Measurements from ENCODE around the gene CD79B.

The CD79B gene
- 0 to 0.74 (median 0.23) reads per million in 18 experiments for total RNA-seq

DNA sequence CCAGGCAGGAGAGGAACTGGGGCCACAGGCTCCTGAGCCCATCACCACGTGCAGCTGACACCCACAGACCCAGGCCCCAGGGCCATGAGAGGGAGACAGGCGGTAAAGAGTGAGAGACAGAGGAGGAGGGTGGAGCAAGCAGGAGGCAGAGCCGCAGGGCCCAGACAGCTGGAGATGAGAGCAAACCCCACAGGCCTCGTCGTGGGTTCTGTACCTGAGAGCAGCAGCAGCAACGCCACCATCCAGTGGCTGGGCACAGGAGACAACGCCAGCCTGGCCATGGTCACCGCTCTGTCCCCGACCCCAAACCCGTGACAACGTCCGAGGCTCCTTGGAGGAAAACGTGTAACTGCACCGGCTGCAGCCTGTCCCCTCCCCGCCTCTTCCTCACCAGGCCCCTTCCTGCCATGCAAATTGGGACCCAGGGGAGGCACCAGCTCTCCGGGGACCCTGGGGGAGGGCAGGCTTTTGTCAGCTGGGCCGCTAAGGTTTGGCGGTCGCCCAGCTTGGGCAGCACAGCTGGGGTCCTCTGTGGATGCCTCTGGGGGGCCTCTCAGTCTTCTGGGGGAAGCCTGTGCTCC, at the start of gene CD79B:
Gene CD79B (minus strand): TSS at position 351 of the 581 bp plus-strand sequence. CDS start 70 bp downstream, at position 281.
- peak; percentile 18 to 52 for DNase-seq

DNA sequence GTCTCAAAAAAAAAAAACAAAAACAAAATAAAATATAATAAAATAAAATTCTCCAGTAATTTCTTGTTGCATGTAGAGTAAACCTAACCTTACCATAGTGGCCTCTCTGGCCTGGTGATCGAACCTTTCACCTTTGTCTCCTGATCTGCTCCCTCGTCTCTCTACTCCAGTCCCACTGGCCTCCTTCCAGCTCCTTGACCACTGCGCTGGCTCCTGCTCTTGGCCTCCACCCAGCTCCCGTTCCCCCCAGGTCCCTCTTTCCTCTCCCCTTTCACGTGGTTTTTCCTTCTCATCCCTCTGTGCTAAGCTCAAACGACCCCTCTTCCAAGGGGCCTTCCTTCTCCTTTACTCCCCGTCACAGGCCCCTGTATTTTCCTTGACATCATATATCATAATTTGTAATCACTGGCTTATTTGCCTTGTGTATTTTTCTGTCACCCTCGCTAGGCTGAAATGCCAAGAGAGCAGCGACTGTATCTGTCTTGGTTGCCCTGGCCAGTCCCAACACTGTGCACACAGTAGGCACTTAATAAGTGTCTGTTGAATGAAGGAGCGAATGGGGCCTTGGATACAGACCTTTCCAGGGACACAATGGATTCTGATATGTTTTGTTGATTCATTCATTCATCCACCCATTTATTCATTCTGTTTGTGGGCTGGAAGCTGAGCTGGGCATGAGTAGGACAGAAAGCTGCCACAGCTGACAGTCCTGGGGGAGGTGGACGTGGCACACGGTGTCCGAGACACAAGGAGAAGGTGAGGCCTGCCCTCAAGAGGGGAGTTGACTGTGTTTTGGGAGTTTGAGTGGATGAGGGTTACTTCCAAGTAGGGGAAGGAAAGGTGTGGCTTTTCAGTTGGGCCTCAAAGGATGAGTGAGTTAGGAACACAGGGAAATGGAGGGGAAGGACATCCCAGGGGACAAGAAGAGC, 46.4 kb upstream of the CD79B start:
- no peak for DNase-seq

DNA sequence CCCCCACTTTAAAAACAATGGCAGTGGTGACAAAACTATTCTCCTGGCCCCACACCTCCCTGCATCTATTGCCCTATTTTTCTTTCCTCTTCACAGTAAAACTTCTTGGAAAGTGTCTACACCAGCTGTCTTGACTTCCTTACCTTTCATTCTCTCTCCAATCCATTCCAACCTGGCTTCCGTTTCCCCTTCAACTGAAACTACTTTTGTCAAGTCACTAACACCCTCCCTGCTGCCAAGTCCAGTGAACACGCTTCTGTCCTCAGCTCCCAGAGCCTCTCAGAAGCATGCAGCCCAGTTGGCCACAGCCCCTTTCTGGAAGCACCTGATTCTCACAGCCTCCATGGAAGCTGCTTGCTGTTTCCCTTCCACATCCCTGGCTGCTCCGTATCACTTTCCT, 44.6 kb upstream of the CD79B start:
- DNase-seq, result no peak

- no peak for DNase-seq
Measured at GRCh38 chr17:63975541-63976092, 43.5 kb upstream of the CD79B start.

DNA sequence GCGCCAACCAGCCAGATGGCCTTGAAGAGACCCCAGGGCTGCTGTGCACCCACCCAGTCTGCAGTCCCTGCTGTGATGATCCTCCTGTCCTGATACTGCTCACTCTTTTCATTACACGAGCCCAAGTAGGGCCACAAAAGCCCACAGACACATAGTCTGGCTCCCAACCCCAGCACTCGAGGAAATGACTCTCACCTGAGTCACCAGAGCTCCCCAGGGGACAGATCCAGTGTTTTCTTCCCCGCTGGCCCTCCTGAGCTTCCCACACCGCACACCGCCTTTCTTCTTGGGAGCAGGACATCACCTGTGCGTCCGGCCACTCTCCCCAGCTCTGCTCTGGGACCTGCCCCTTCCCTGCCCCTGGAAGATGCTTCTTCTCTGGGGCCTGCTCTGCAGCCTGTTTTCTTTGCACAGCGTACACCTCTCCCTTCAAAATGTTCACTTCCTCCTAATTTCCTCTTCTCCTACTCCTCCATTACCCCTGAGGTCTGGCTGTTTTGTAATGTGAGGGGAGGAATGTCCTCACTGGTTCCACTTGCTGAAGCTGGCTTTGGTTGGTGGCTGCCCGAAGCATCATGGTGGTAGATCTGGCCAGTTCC, 42.6 kb upstream of the CD79B start:
- no peak for DNase-seq

GRCh38 chr17:63973930-63974593, 41.9 kb upstream of the CD79B start:
- DNase-seq, result no peak

GRCh38 chr17:63973247-63973646, 41.1 kb upstream of the CD79B start:
- DNase-seq, result no peak

- no peak for DNase-seq
Measured at GRCh38 chr17:63972796-63973195, 40.7 kb upstream of the CD79B start, which contains the start of gene SCN4A. Gene SCN4A, minus strand, starts transcription at chr17:63972918. Its CDS starts 77 bp downstream, at chr17:63972841.

DNA sequence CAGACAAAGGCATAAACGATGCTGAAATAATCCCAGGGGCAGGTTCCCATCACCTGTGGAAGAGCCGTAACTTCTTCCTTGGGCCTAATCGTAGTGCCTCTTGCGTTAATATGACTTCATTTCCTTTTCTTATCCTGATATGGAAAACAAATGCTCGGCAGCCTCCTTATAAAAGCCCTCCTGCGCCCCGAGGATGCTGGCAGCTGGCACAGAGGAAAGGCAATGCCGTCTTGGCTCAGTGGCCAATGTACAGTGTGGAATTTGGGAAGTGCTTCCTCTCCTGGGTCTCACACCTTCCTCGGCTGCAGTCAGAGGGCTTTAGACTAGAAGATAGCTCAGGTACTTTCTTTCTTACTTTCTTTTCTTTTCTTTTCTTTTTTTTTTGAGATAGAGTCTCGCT, 37.1 kb upstream of the CD79B start:
- DNase-seq, result no peak

DNA sequence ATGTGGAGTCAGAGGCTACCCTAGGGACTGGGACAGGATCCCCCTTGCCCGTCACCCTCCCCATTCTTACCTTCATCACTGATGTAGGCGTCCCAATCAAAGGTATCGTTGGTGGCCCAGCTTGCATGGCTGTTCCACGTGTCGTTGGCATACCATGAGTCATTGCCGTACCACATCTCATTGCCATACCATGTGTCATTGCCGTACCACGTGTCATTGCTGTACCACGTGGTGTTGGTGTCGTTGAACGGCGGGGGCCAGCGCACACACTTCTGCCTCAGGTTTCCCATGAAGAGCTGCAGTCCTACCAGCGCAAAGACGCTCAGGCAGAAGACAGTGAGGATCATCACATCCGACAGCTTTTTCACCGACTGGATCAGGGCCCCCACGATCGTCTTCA, 35.8 kb upstream of the CD79B start:
- no peak for DNase-seq

DNA sequence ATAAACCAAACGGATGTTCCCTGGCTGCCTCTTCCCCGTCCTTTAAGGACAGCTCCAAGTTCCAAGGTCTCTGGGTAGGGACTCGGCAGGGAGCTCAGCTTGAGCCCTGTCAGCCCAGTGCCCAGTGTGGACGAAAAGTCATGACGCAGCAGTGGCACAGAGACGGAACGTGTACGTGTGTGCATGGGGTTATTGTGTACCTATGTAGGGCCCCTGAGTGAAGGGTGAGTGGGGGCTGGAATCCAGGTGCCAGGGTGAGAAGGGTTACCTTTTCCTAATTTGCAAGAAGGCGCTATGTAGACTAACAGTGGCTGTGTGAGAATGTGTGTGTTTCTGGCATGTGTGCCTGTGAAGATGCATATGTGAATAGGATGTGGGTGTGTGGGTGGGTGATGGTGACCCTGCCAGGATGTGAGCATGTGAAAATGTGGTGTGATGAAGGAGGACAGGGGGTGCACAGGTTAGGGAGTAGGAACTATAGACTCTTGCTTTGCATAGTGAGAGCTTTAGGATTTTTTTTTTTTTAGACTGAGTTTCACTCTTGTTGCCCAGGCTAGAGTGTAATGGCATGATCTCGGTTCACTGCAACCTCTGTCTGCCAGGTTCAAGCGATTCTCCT, 34.6 kb upstream of the CD79B start:
- no peak for DNase-seq

- no peak for DNase-seq
Measured at GRCh38 chr17:63963123-63963522, 31.0 kb upstream of the CD79B start.

- no peak for DNase-seq
Measured at GRCh38 chr17:63962298-63962744, 30.2 kb upstream of the CD79B start.

DNA sequence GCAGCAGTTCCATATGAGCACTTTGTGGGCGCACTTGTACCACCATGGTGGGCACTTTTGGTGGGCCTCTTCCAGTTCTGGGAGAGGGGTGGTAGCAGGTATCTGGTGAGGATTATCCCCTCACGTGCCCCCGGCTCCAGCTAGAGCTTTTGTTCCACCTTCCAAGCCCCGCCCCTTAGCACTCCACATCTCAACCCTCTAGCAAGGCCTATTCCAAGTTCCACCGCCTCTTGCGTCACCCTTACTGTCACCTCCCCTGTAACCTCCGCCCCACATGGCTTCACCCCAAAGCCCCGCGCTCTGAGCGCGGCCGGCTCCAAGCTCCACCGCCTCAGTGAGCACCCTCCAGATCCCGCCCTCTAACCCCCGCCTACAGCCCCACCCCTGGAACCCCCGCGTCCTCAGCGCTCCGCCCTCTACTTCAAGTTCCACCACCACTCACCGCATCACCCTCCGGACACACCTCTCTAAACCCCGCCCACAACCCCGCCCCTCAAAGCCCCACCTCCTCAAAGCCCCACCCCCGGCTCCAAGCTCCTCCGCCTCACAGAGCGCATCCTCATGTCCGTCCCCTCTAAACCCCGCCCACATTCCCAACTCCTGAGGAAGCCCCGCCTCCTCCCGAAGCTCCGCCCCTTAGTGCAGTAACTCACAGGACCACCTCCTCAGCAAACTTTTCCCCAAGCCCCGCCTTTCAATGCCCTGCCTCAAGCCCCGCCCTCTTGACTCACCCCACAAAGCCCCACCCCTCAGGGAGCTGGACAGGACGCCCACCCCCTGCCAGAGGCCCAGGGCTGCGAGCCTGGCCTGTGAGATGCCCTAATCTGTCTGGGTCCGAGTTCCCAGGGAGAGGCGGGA, 29.5 kb upstream of the CD79B start:
- DNase-seq, result peak; percentile 64 to 69

GRCh38 chr17:63960430-63960829, 28.3 kb upstream of the CD79B start:
- DNase-seq, result no peak

DNA sequence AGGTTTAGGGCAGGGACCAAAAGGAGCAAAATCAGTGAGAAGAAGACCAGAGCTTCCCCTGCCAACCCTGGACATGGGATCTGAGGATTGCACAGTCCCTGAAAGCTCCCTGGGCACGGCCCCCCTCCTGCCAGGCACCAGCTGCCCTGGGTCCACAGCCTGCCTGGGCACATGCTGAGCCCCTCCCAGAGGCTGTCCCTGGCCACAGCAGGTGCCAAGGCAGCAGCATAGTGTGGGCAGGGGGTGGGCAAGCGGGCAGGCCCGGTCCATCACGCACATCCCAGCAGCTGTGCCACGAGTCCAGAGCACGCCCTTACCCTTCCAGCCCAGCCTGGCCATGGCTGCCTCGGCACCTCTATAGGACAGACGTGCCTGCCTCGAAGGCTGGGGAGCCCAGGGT, 27.9 kb upstream of the CD79B start:
- no peak for DNase-seq

- DNase-seq, result no peak
Measured at GRCh38 chr17:63956296-63956920, 24.3 kb upstream of the CD79B start.

- DNase-seq, result no peak
Measured at GRCh38 chr17:63955791-63956190, 23.7 kb upstream of the CD79B start.

GRCh38 chr17:63955232-63955631, 23.1 kb upstream of the CD79B start:
- no peak for DNase-seq

DNA sequence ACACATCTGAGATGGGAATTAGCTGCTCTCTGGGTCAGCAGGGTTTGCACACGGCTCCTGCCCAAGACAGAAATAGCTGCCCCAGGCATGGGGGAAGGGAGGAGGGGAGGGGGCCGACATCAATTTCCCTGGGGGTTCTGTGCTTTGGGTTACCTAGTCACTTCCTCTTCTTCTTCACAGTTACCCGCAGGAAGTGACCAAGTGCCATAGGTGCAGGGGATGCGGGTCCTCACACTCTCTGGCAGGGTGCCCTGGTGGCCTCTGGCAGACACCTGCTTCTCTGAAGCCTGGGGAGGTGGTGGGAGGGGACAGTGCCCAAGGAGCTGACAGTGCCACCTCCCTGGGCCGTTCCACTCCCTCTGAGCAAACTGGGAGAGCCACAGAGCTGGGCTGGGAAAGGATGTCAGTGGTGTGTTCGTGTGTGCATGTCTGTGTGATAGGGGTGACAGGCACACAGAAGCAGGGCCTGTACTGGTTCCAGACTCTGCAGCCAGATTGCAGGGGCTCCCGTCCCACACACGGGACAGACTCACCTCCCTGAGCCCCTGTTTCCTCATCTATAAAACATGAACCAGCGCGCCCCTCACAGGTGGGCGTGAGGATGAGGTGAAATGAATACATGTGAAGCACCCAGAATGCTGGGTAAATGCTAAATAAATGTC, 22.4 kb upstream of the CD79B start:
- no peak for DNase-seq

Data from inflammatory macrophage (primary cell).